ENCODE results near the gene NAT14.

DNA sequence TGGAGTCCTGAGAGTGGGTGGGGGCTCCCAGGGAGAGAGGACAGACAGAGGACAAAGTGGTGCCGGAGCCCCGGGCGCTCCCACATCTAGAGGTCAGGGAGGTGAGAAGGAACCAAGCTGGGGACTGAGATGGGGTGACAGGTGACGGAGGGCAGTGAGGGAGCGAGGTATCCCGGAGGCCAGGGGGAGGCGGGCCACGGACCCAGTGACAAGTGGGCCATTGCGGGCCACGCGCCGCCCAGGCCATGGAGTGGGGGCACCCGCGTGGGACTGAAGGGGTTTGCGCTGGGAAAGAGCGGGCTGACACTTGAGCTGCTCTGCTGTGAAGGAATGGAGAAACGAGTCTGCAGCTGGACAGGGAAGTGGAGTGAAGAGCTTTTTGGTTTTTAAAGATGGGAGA, 5.9 kb upstream of the NAT14 start:
- TF ChIP-seq, protein P1, sequence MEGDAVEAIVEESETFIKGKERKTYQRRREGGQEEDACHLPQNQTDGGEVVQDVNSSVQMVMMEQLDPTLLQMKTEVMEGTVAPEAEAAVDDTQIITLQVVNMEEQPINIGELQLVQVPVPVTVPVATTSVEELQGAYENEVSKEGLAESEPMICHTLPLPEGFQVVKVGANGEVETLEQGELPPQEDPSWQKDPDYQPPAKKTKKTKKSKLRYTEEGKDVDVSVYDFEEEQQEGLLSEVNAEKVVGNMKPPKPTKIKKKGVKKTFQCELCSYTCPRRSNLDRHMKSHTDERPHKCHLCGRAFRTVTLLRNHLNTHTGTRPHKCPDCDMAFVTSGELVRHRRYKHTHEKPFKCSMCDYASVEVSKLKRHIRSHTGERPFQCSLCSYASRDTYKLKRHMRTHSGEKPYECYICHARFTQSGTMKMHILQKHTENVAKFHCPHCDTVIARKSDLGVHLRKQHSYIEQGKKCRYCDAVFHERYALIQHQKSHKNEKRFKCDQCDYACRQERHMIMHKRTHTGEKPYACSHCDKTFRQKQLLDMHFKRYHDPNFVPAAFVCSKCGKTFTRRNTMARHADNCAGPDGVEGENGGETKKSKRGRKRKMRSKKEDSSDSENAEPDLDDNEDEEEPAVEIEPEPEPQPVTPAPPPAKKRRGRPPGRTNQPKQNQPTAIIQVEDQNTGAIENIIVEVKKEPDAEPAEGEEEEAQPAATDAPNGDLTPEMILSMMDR (IDR thresholded peaks at IDR 0.05; ENCODE audit: extremely low read depth in 1 of 2, insufficient read depth in 1 of 2, low read depth in 1 of 2, low read length in 2 of 2): no peak
- no peak for TF ChIP-seq GATA2 (IDR thresholded peaks at IDR 0.05; ENCODE audit: insufficient read depth, insufficient read length, low read depth, low read length)
